Measurements from ENCODE around the gene BBS7. TPM values are rescaled to one million over a fixed set of nuclear protein-coding genes. Genes with fewer than 3 reads are reported as not detected.

Gene BBS7
- total and polyA plus RNA-seq, 2 experiments from 2014 or later, result 9.5 to 11.9 TPM

DNA sequence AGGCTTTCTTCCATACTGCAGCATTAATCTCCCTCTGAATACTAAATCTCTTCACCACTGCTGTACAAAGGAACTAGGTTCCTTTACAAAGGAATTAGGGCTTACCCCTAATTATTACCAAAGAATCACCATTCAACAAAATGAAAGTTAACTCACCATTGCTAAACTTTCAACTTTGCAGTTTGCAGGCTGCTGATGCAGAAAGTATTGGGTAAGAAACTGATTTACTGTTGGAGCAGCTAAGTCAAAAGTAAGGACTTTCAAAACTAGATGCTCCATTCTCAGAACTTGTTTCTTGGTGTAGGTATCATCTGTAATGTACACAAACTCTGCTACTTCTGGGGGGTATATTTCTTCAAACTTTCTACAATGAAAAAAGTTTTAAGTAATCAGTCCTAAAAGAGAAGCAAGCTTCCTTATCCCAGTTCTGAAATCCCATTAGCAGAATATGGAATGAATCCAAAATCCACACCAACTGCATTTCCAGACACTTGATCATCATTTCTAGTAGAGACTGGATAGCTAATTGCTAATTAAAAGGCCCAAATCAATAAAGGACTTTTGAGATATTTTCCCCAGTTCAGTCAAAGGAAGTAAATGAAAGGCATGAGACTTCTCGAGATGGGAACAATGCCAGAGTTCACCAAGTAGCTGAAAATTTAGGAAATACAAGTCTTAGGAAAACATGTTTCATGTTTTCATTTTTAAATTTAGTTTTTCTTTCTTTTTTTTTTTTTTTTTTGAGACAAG lies 50.9 kb downstream of the BBS7 start:
- H3K27me3 ChIP-seq, result no peaks in the 10 kb centered on the region
- no peaks in the 10 kb centered on the region for H3K9me2 ChIP-seq (replicated peaks; ENCODE audit: insufficient read depth)
- H3K4me3 ChIP-seq, result no peak overlapping the region
- TF ChIP-seq EZH2phosphoT487 (IDR thresholded peaks at IDR 0.05; ENCODE audit: low read depth, severe bottlenecking, unreplicated experiment) (no peak), EZH2 (IDR thresholded peaks at IDR 0.05; ENCODE audit: borderline replicate concordance) (no peak)
- TF ChIP-seq, protein P1, sequence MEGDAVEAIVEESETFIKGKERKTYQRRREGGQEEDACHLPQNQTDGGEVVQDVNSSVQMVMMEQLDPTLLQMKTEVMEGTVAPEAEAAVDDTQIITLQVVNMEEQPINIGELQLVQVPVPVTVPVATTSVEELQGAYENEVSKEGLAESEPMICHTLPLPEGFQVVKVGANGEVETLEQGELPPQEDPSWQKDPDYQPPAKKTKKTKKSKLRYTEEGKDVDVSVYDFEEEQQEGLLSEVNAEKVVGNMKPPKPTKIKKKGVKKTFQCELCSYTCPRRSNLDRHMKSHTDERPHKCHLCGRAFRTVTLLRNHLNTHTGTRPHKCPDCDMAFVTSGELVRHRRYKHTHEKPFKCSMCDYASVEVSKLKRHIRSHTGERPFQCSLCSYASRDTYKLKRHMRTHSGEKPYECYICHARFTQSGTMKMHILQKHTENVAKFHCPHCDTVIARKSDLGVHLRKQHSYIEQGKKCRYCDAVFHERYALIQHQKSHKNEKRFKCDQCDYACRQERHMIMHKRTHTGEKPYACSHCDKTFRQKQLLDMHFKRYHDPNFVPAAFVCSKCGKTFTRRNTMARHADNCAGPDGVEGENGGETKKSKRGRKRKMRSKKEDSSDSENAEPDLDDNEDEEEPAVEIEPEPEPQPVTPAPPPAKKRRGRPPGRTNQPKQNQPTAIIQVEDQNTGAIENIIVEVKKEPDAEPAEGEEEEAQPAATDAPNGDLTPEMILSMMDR (IDR thresholded peaks at IDR 0.05; ENCODE audit: poor library complexity), result no peak
- WGBS (ENCODE audit: low lambda C conversion rate, missing lambda C conversion rate), result 94% methylated on average over 1 of the region's 1 CpG
- H3K36me3 ChIP-seq (replicated peaks; ENCODE audit: insufficient read depth, low read depth), result no peaks in the 10 kb centered on the region
- no peak overlapping the region for H2AFZ ChIP-seq
- no peaks in the 10 kb centered on the region for H3K4me1 ChIP-seq (ENCODE audit: insufficient read depth)
- DNase-seq (ENCODE audit: low spot score), result no peak
- no peaks in the 10 kb centered on the region for H3K9me3 ChIP-seq (ENCODE audit: low read depth)
- H3K79me2 ChIP-seq, result peaks cover 25% of the 10 kb centered on the region
- H3K27ac ChIP-seq, result no peak overlapping the region
- H4K20me1 ChIP-seq (ENCODE audit: insufficient read depth, poor library complexity, severe bottlenecking), result no peaks in the 10 kb centered on the region
- no peak overlapping the region for H3K4me2 ChIP-seq

DNA sequence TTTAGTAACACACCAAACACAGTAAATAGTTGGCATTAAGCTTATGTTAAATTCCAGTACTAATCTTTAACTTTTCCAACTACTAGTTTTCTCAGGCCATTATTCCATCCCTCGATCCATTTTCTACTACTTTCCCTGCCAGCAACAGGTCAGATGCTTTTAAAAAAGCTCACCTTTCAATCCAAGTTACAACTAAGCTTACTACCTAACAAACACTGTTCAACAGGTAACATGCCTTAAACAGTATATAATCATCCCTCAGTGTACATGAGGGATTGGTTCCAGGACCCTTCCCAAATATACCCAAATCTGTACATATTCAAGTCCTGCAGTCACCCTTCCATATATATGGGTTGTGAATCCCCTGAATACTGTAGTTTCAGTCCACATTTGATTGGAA lies 52.1 kb downstream of the BBS7 start:
- Histone ChIP-seq H2AFZ (no peak overlapping the region), H3K27me3 (no peaks in the 10 kb centered on the region), H3K9me2 (replicated peaks; ENCODE audit: insufficient read depth) (no peaks in the 10 kb centered on the region), H4K20me1 (ENCODE audit: insufficient read depth, poor library complexity, severe bottlenecking) (no peaks in the 10 kb centered on the region), H3K4me1 (ENCODE audit: insufficient read depth) (no peaks in the 10 kb centered on the region), H3K36me3 (replicated peaks; ENCODE audit: insufficient read depth, low read depth) (no peaks in the 10 kb centered on the region), H3K4me2 (no peak overlapping the region), H3K4me3 (no peak overlapping the region), H3K9me3 (ENCODE audit: low read depth) (no peaks in the 10 kb centered on the region), H3K79me2 (peaks cover 25% of the 10 kb centered on the region), H3K27ac (no peak overlapping the region)
- no peak for DNase-seq (ENCODE audit: low spot score)
- WGBS (ENCODE audit: low lambda C conversion rate, missing lambda C conversion rate), result 45% methylated on average over 1 of the region's 1 CpG
- no peak for TF ChIP-seq EZH2phosphoT487 (IDR thresholded peaks at IDR 0.05; ENCODE audit: low read depth, severe bottlenecking, unreplicated experiment)
- no peak for TF ChIP-seq EZH2 (IDR thresholded peaks at IDR 0.05; ENCODE audit: borderline replicate concordance)
- TF ChIP-seq, protein P1 (IDR thresholded peaks at IDR 0.05; ENCODE audit: poor library complexity), result no peak

DNA sequence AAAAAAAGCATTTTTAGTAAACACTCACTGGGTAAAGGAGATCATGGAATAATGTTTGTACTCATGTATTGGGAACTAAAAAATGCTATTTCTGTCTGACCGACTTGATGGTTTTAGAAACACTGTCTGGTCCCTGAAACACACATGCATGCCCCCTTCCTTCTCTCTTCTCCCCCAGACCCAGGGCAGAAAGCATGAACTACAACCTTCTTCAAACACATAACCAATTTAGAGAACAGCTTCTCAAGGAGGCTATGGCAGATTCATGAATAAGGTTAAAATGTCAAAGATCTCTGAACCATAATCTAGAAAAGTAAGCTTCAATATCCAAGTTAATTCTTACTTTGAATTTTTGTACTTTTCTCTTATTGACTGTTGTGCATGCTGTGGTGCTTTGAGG lies 52.6 kb downstream of the BBS7 start:
- Histone ChIP-seq H3K4me1 (ENCODE audit: insufficient read depth) (no peaks in the 10 kb centered on the region), H3K79me2 (peaks cover 22% of the 10 kb centered on the region), H4K20me1 (ENCODE audit: insufficient read depth, poor library complexity, severe bottlenecking) (no peaks in the 10 kb centered on the region), H2AFZ (no peak overlapping the region), H3K4me3 (no peak overlapping the region), H3K4me2 (no peak overlapping the region), H3K27me3 (no peaks in the 10 kb centered on the region), H3K36me3 (replicated peaks; ENCODE audit: insufficient read depth, low read depth) (no peaks in the 10 kb centered on the region), H3K27ac (no peak overlapping the region), H3K9me2 (replicated peaks; ENCODE audit: insufficient read depth) (no peaks in the 10 kb centered on the region), H3K9me3 (ENCODE audit: low read depth) (no peaks in the 10 kb centered on the region)
- no peak for DNase-seq (ENCODE audit: low spot score)
- TF ChIP-seq EZH2phosphoT487 (IDR thresholded peaks at IDR 0.05; ENCODE audit: low read depth, severe bottlenecking, unreplicated experiment) (no peak), EZH2 (IDR thresholded peaks at IDR 0.05; ENCODE audit: borderline replicate concordance) (no peak)
- TF ChIP-seq, protein P1 (IDR thresholded peaks at IDR 0.05; ENCODE audit: poor library complexity), result no peak
- 91% methylated on average over 1 of the region's 1 CpG for WGBS (ENCODE audit: low lambda C conversion rate, missing lambda C conversion rate)

Data from hepatocyte (in vitro differentiated cells).